GM12878 (cell line): ENCODE data around the gene HYOU1. TPM values are rescaled to one million over a fixed set of nuclear protein-coding genes. Genes with fewer than 3 reads are reported as not detected.

Experiments
- BMI1 ChIP-seq: fragments of 450-650 bp; IDR thresholded peaks from 2 replicates; pipeline ENCODE4 v1.6.1; 2016; ENCODE audit warnings: mild to moderate bottlenecking, moderate library complexity, borderline replicate concordance
- BRCA1 ChIP-seq: IDR thresholded peaks from 2 replicates; pipeline ENCODE4 v1.6.1; 2011; ENCODE audit warnings: low read depth, low read length, improper control_type of control experiment
- EP300 ChIP-seq, 2 experiments: fragments of 150-350 bp in 1 of 2; IDR thresholded peaks; 2 replicates each; pipeline ENCODE4 v1.6.1; 2011 to 2012; ENCODE audit warnings: low read depth in 2 of 2, low read length in 2 of 2, borderline replicate concordance in 1 of 2, improper control_type of control experiment in 1 of 2, inconsistent platforms in 1 of 2; ENCODE audit not compliant: control insufficient read depth in 1 of 2
- ESRRA ChIP-seq: IDR thresholded peaks from 2 replicates; pipeline ENCODE4 v1.6.1; 2012; ENCODE audit warnings: mild to moderate bottlenecking, low read length, improper control_type of control experiment
- EZH2 ChIP-seq: IDR thresholded peaks from 2 replicates; pipeline ENCODE4 v1.6.1; 2012; ENCODE audit warnings: low read depth, mild to moderate bottlenecking, control low read depth, inconsistent platforms, low read length, borderline replicate concordance; ENCODE audit not compliant: control insufficient read depth
- GATAD2B ChIP-seq: fragments of 450-650 bp; conservative IDR thresholded peaks from 2 replicates; pipeline ENCODE4 v1.6.1; 2017; ENCODE audit warnings: low read depth, mild to moderate bottlenecking, moderate library complexity
- KDM1A ChIP-seq: fragments of 200-600 bp; sonication (generic); IDR thresholded peaks from 2 replicates; pipeline ENCODE4 v1.6.1; 2016; ENCODE audit warnings: borderline replicate concordance
- LARP7 ChIP-seq: fragments of 450-650 bp; IDR thresholded peaks from 2 replicates; pipeline ENCODE4 v1.6.1; 2017; ENCODE audit warnings: mild to moderate bottlenecking
- NR2C1 ChIP-seq: fragments of 450-650 bp; IDR thresholded peaks from 2 replicates; pipeline ENCODE4 v1.6.1; 2017; ENCODE audit warnings: antibody characterized with exemption, mild to moderate bottlenecking, moderate library complexity
- NRF1 ChIP-seq: conservative IDR thresholded peaks from 2 replicates; pipeline ENCODE4 v1.6.1; 2011; ENCODE audit warnings: mild to moderate bottlenecking, low read depth, low read length, improper control_type of control experiment
- RUNX3 ChIP-seq: IDR thresholded peaks from 2 replicates; pipeline ENCODE4 v1.6.1; 2012; ENCODE audit warnings: low read length, inconsistent platforms
- SMAD5 ChIP-seq: IDR thresholded peaks from 2 replicates; pipeline ENCODE4 v1.6.1; 2016; ENCODE audit warnings: antibody characterized with exemption, low read depth
- SREBF1 ChIP-seq: IDR thresholded peaks from 2 replicates; pipeline ENCODE4 v1.6.1; 2012; ENCODE audit warnings: mild to moderate bottlenecking, low read length
- USF2 ChIP-seq: IDR thresholded peaks from 2 replicates; pipeline ENCODE4 v1.6.1; 2011; ENCODE audit warnings: low read depth, low read length, improper control_type of control experiment, borderline replicate concordance
- YBX1 ChIP-seq: fragments of 450-650 bp; IDR thresholded peaks from 2 replicates; pipeline ENCODE4 v1.6.1; 2016; ENCODE audit warnings: antibody characterized with exemption
- ZNF274 ChIP-seq: IDR thresholded peaks from one replicate; pipeline ENCODE4 v1.8.0; 2011; ENCODE audit not compliant: insufficient read length, insufficient read depth
- polyA plus RNA-seq, 11 experiments: library from polyadenylated mRNA; depleted of rRNA in 4 of 11; unstranded in 6 of 11; stranded (reverse) in 5 of 11; fragments of >200 nt; fragmentation: Nextera tagmentation in 4 of 11; fragmentation: Illumina TruSeq in 1 of 11; extraction: Ambion mirVana in 4 of 11; extraction: Trizol in 1 of 11; gene quantifications; 1 replicate in 1 of 11; 2 replicates in 10 of 11; pipeline versions ENCODE4 v1.2.1 to v1.2.3, GENCODE V29; 2011 to 2016; ENCODE audit warnings: inconsistent platforms in 2 of 11, missing spikeins in 2 of 11, low read depth in 1 of 11
- total RNA-seq, 4 experiments: library from RNA; depleted of rRNA in 3 of 4; stranded (reverse); fragments of >200 nt in 3 of 4; fragmentation: Illumina TruSeq in 1 of 4; extraction: Trizol in 1 of 4; gene quantifications; 2 replicates each; pipeline versions ENCODE4 v1.2.1 to v1.2.3, GENCODE V29; 2013 to 2021
- TF ChIP-seq, protein P1 (sequence below): IDR thresholded peaks from 2 replicates; pipeline ENCODE4 v1.6.1; 2011; ENCODE audit warnings: borderline replicate concordance, low read depth, mild to moderate bottlenecking, moderate library complexity, low read length; ENCODE audit not compliant: insufficient read depth, poor library complexity, severe bottlenecking
- TF ChIP-seq, protein P2 (sequence below): fragments of 150-350 bp; IDR thresholded peaks from 2 replicates; pipeline ENCODE4 v1.6.1; 2016; ENCODE audit warnings: low read depth, low read length
- TF ChIP-seq, protein P3 (sequence below), 3 experiments: IDR thresholded peaks in 2 of 3; conservative IDR thresholded peaks in 1 of 3; 2 replicates each; pipeline ENCODE4 v1.5.1; 2011; ENCODE audit warnings: low read depth in 3 of 3, low read length in 3 of 3, mild to moderate bottlenecking in 3 of 3, control low read depth in 2 of 3, moderate library complexity in 2 of 3, inconsistent platforms in 1 of 3, mixed read lengths in 1 of 3; ENCODE audit not compliant: control insufficient read depth in 2 of 3, insufficient read depth in 1 of 3; ENCODE audit errors: extremely low read depth in 1 of 3
- TF ChIP-seq, protein P4 (sequence below): fragments of 450-650 bp; IDR thresholded peaks from 2 replicates; pipeline ENCODE4 v1.6.1; 2016; ENCODE audit warnings: mild to moderate bottlenecking

HYOU1 gene
- total and polyA plus RNA-seq, 10 of the 15 experiments (the other 5 are each of a cell fraction or from before 2014, with no cell fraction given), result 15.4 to 157 (median 109) TPM

DNA sequence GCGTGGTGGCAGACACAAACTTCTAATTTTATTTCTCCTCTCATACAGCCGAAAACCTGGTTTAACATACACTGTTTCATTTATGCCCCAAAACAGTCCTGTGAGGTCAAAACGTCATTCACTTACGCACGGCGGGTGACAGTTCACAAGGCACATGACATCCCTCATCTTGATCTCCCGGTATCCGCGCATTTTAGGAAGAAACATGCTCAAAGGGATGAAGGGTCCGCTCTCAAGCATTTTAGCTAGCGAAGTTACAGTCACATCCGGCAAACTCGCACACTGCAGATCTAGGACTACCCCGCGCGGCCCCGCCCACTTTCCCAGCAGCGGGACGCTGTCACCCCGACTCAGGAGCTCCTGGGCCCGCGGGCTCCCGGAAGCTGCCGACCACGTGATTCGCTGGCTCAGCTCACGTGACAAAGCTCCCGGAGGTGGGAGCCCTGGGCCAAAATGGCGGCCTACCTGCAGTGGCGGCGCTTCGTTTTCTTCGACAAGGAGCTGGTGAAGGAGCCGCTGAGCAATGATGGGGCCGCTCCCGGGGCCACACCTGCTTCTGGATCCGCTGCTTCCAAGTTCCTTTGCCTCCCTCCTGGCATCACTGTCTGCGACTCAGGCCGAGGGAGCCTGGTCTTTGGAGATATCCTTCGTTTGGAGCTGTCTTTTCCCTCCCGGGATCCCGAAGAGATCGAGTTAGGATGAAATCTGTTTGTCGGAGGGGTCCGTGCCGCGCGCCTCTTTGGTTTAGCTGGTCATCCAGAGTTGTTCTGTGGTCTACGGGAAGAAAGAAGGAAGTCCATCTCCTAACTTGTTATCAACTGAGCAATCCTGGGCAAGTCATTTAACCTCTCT lies 10.6 kb upstream of the HYOU1 start, which contains the start of gene VPS11 (continued):
- TF ChIP-seq, protein P1, sequence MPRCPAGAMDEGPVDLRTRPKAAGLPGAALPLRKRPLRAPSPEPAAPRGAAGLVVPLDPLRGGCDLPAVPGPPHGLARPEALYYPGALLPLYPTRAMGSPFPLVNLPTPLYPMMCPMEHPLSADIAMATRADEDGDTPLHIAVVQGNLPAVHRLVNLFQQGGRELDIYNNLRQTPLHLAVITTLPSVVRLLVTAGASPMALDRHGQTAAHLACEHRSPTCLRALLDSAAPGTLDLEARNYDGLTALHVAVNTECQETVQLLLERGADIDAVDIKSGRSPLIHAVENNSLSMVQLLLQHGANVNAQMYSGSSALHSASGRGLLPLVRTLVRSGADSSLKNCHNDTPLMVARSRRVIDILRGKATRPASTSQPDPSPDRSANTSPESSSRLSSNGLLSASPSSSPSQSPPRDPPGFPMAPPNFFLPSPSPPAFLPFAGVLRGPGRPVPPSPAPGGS, result peak; percentile 45
- TF ChIP-seq KDM1A (no peak), GATAD2B (peak; percentile 81), NRF1 (0 out of 2 replicates have a peak, but pooled peaks have one; percentile 10), BMI1 (no peak), RUNX3 (no peak), BRCA1 (no peak), NR2C1 (peak; percentile 78), YBX1 (no peak), EZH2 (no peak), EP300 (IDR thresholded peaks at IDR 0.05; ENCODE audit: borderline replicate concordance in 1 of 2, control insufficient read depth in 1 of 2, low read depth in 2 of 2, low read length in 2 of 2) (0 out of 4 replicates have a peak, but pooled peaks have one; percentile 17 to 29), ESRRA (no peak), SMAD5 (0 out of 2 replicates have a peak, but pooled peaks have one; percentile 20), ZNF274 (no peak), SREBF1 (no peak), USF2 (peak; percentile 98), LARP7 (0 out of 2 replicates have a peak, but pooled peaks have one; percentile 47)
- TF ChIP-seq, protein P2, sequence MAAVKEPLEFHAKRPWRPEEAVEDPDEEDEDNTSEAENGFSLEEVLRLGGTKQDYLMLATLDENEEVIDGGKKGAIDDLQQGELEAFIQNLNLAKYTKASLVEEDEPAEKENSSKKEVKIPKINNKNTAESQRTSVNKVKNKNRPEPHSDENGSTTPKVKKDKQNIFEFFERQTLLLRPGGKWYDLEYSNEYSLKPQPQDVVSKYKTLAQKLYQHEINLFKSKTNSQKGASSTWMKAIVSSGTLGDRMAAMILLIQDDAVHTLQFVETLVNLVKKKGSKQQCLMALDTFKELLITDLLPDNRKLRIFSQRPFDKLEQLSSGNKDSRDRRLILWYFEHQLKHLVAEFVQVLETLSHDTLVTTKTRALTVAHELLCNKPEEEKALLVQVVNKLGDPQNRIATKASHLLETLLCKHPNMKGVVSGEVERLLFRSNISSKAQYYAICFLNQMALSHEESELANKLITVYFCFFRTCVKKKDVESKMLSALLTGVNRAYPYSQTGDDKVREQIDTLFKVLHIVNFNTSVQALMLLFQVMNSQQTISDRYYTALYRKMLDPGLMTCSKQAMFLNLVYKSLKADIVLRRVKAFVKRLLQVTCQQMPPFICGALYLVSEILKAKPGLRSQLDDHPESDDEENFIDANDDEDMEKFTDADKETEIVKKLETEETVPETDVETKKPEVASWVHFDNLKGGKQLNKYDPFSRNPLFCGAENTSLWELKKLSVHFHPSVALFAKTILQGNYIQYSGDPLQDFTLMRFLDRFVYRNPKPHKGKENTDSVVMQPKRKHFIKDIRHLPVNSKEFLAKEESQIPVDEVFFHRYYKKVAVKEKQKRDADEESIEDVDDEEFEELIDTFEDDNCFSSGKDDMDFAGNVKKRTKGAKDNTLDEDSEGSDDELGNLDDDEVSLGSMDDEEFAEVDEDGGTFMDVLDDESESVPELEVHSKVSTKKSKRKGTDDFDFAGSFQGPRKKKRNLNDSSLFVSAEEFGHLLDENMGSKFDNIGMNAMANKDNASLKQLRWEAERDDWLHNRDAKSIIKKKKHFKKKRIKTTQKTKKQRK, result no peak
- TF ChIP-seq, protein P3, sequence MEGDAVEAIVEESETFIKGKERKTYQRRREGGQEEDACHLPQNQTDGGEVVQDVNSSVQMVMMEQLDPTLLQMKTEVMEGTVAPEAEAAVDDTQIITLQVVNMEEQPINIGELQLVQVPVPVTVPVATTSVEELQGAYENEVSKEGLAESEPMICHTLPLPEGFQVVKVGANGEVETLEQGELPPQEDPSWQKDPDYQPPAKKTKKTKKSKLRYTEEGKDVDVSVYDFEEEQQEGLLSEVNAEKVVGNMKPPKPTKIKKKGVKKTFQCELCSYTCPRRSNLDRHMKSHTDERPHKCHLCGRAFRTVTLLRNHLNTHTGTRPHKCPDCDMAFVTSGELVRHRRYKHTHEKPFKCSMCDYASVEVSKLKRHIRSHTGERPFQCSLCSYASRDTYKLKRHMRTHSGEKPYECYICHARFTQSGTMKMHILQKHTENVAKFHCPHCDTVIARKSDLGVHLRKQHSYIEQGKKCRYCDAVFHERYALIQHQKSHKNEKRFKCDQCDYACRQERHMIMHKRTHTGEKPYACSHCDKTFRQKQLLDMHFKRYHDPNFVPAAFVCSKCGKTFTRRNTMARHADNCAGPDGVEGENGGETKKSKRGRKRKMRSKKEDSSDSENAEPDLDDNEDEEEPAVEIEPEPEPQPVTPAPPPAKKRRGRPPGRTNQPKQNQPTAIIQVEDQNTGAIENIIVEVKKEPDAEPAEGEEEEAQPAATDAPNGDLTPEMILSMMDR (IDR thresholded peaks at IDR 0.05 in 2 of 3, conservative IDR thresholded peaks at IDR 0.05 in 1 of 3; ENCODE audit: control insufficient read depth in 2 of 3, extremely low read depth in 1 of 3, insufficient read depth in 1 of 3, low read depth in 3 of 3, low read length in 3 of 3), result no peak
- TF ChIP-seq, protein P4, sequence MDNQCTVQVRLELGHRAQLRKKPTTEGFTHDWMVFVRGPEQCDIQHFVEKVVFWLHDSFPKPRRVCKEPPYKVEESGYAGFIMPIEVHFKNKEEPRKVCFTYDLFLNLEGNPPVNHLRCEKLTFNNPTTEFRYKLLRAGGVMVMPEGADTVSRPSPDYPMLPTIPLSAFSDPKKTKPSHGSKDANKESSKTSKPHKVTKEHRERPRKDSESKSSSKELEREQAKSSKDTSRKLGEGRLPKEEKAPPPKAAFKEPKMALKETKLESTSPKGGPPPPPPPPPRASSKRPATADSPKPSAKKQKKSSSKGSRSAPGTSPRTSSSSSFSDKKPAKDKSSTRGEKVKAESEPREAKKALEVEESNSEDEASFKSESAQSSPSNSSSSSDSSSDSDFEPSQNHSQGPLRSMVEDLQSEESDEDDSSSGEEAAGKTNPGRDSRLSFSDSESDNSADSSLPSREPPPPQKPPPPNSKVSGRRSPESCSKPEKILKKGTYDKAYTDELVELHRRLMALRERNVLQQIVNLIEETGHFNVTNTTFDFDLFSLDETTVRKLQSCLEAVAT, result peak; percentile 63; the same call in 1 of the 2 replicates
